Stimulated activated CD4-positive, alpha-beta T cell treated with anti-CD3 and anti-CD28 coated beads, Interleukin-15, amount 100 ng/mL, for 48 hours (primary cell): ENCODE data around the gene STOX1.
"Not testable (repeated sequence)": the region's sequence is repeated elsewhere in the genome, so short reads cannot be mapped to it uniquely, and the experiment has no call there.

Source experiments
- DNase-seq, 2 donors: peaks; one replicate each; pipeline ENCODE4 v3.0.0-alpha.2; 2020; ENCODE audit warnings: low read depth in 2 of 2

STOX1 gene

DNA sequence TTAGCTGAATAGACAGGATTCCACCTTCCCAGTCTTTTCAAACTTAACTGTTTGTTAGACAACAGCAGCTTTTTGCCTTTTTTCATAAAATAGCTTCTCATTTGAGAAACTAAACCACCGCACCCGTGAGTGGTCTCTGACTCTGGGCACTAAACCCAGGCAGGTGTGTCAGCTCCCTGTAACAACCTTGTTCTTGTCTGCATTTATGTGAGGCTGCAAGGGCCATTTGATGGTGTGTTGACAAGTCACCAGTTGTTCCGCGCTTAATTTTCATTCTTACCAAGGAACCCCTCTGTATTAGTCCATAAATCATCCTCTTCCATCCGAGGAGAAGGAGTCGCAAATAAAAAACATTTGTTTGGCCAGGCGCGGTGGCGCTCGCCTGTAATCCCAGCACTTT, 1.5 kb downstream of the STOX1 start:
- DNase-seq = no peak

DNA sequence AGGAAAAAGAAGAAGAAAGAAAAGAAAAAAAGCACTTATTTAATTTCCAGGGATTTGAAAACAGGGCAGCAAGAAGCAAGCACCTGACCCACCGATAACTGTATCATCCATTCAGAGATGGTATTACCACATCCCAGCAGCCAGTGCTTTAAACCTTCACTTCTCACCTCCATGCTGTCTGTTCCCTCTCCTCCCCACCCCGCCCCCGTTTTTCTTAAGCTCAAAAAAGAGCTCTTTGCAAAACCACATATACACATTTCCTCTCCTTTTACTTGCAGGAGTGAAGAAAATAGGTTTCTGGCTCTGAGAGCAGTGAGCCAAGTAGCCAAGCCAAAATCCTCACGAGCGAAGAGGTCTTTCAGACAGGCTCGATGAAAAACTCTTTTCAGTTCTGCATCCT, 2.2 kb downstream of the STOX1 start:
- DNase-seq = no peak

DNA sequence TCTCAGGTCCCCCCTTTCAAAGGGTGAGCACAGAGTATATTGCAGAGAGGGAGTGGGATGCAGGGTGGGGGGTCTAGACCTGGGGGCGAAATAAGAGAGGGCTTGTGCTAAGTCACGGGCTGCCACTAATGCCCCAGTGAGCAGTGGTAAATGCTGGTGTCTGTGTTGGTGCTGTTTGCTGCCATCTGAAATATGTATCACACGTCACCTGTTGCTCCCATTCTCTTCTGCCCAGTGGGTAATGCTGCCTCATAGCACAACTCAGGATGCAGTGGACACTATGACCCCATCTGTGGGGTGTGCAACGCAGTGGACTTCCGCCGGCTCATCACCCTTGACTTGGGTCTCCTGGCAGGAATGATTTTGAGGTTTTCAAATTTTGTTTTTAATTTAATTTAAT, 2.6 kb downstream of the STOX1 start:
- DNase-seq = no peak

GRCh38 chr10:68831961-68832455, 4.7 kb downstream of the STOX1 start:
- DNase-seq = no peak

DNA sequence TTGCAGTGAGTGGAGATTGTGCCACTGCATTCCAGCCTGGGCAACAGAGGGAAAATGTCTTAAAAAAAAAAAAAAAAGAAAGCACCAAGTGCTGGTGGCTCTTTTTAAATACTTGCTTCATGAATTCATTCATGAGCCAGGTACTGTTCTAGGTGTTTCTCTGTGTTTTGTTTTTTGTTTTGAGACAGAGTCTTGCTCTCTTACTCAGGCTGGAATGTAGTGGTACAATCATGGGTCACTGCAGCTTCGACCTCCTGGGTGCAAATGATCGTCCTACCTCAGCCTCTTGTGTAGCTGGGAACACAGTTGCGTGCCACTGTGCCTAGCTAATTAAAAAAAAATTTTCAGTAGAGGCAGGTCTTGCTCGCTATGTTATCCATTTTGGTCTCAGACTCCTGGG, 5.3 kb downstream of the STOX1 start:
- DNase-seq = no peak

DNA sequence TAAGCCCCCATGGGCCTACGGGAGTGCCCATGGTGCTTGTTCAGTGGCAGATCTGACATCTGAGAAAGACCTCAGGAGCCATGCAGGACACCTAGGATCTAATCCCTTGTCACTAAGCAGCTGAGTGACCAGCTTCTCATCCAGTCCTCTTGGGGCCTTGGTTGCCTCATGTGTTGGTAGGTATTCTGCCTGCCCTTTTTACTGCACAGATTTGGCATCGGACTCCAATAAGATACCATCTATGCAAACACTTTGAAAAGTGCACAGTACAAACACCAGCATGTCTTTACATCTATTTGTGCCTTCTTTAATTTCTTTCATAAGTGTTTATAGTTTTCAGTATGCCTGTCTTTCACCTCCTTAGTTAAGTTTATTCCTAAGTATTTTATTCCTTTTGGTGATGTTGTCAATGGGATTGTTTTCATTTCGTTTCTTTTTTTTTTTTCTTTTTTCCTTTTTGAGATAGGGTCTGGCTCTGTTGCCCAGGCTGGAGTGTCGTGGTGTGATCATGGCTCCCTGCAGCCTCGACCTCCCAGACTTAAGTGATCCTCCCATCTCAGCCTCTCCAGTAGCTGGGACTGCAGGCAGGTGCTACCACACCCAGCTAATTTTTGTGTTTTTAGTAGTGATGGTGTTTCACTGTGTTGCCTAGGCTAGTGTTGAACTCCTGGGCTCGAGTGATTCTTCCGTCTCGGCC, 10.4 kb downstream of the STOX1 start:
- DNase-seq = no peak

DNA sequence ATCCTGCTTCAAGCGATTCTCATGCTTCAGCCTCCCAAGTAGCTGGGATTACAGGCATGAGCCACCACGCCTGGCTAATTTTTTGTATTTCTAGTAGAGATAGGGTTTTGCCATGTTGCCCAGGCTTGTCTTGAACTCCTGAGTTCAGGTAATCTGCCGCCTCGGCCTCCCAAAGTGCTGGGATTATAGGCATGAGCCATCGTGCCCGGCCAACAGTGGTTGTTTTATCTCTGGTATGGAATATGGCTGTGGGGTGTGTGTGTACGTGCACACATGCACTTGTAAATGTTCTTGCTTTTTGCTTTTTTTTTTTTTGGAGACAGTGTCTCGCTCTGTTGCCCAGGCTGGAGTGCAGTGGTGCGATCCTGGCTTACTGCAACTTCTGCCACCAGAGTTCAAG, 13.3 kb downstream of the STOX1 start:
- DNase-seq = not testable (repeated sequence)

DNA sequence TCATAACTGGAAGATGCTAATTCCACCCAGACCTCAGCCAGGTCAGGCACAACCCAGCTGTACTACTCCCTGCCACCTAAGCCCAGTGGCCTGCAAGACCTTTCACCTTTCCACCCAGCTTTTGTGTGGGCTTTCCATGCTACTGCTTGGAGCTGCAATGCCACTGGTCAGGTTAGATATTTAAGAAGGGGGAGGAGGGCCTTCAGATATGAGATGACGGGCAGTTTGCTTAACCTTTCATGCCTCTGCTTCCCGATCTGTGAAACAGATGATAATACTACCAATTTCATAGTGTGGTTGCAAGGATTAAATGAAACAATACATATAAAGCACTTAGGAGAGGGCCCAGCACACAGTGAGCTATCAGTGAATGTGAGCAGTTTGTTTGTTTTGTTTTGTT, 20.9 kb downstream of the STOX1 start:
- no peak for DNase-seq

DNA sequence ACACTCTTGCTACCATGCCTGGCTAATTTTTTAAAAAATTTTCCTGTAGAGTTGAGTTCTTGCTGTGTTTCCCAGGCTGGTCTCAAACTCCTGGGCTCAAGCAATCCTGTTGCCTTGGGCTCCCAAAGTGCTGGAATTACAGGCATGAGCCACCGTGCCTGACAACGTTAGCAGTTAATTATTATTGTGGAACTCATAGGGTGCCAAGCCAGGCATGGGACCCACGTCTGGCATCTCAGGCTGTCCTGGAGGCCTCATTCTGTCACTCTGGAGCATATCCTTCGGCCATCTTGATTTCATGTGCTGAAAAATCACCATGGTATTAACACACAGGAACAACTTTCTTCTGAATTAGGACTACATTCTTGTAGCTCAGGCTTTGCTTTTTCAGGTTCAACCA, 21.5 kb downstream of the STOX1 start:
- no peak for DNase-seq

DNA sequence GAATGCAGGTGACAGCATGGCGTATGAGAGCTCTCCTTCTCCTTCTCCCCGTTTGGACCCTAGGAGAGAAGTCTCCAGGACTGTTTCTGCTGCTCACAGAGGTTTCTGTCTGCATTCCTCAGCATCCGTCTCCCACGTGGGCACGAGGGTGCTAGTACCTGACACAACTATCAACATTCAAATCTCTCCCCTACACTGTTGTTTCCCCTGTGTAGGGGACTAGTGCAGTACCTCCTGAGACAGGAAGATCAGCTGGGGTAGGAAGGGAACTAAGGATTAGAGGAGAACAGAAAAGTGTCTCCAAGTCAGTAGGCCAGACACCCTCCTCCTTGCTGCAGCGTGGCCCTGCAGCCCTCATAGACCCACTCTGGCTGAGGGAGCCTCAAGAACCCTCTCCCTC, 29.0 kb downstream of the STOX1 start:
- DNase-seq = no peak

DNA sequence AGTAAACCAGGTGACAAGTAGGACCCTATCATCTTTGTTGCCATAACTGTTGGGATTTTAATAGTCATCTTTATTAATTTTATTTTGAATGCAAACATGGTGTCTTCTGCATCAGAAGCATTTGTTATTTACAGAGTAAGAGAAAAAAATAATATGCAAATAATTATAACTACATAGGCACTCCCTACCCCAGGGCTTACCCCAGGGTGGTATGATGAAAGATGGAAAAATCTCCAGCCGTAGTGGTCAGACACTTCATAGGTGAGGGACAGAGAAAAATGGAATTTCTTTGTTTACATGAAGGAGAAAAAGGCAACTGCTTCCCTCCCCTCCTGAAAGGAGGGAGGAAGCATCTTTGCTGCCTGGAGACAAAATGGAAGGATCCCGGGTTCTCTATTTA, 29.7 kb downstream of the STOX1 start:
- no peak for DNase-seq

DNA sequence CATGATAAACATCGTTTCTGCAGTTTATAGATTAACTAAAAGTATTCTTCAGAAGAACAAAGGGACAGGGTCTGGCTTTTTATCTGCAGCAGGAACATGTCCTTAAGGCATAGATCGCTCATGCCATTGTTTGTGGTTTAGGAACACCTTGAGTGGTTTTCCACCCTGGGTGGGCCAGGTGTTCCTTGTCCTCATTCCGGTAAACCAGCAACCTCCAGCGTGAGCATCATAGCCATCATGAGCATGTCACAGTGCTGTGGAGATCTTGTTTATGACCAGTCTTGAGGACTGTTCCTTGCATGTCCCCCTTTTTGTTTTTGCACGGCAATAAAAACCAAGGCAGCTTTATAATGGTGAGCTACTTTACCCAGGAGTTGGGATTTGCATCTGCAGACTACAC, 33.9 kb downstream of the STOX1 start:
- no peak for DNase-seq

DNA sequence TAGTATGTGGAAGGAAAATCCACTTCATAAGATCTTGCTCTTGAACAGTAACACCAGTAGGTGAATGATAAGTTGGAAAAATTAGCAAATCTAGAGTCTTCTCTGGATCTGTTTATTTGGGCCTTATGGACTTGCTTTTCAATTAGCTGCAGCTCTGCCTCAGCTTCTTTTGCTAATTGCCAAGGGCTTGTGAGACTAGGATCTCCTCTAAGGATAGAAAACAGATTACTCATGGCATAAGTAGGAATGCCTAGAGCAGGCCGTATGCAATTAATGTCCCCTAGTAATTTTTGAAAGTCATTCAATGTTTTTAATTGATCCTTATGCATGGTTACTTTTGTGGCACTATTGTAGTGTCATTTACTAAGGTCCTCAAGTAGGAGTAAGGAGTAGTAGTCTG, 37.3 kb downstream of the STOX1 start:
- DNase-seq = no peak

GRCh38 chr10:68868173-68868572, 40.8 kb downstream of the STOX1 start:
- not testable (repeated sequence) for DNase-seq

DNA sequence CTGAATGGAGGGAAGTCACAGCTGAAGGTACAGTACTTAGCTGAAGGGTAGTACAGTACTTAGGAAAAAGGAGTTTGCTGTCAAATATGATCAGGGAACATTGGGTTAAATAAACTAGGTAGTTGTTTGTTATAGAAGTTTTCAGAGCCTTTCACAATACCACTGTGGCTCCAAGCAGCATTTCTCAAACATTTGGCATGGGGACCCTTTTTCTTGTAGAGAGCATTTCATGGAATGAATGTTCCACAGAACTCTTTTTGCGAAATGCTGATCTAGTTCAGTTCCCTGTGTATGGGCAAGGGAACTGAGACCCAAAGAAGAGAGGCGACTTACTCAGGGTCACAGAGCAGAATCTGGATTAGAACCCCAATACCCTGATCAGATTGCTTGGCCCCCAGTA, 42.3 kb downstream of the STOX1 start:
- no peak for DNase-seq

DNA sequence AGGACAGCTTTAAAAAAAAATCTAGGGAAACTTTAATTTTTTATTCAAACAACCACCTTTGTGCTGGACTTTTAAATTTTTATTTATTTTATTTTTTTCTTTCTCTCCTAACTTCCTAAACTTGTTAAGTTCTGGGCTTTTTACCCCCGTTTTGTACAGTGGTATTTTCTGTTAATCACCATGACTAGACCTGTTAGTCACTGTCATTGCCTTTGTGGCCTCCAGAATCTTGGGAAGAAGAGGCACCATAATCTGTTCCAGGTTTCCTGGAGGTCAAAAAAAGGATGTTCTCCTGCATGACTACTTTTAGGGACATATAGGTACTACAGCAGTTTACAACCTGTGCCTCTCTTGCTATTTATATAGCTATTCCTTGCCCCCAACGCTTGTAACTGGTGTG, 42.7 kb downstream of the STOX1 start:
- no peak for DNase-seq

GRCh38 chr10:68870545-68871104, 43.3 kb downstream of the STOX1 start:
- peak in 1 of 2 donors; percentile 16 for DNase-seq

DNA sequence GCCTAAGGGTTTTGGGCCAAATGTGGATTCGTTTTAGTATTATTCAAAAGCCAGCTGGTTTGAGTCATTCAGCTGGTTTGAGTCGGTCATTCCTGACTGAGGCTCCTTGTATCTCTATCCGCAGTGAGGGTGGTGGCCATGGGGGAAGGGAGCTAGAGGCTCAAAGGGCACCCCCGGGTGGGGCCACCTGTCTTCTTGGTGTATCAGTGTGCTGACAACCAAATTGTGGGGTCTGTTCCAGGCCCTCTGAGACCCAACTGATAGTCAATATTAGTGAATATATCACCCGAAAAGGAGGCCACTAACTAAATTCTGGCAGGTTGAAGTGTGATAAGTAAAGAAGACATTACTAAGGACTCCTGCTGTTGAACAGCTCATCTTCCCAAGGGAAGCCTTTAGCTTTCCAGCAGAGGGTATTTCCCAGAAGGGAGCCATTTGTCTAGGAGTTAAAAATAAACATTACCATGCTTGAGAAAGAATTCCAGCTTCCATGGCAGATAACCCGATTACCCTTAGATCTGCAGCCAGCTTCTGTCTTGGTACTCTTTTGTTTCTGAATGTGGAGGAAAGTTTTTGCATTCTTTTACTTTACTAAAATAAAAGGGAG, 43.9 kb downstream of the STOX1 start:
- DNase-seq = no peak

DNA sequence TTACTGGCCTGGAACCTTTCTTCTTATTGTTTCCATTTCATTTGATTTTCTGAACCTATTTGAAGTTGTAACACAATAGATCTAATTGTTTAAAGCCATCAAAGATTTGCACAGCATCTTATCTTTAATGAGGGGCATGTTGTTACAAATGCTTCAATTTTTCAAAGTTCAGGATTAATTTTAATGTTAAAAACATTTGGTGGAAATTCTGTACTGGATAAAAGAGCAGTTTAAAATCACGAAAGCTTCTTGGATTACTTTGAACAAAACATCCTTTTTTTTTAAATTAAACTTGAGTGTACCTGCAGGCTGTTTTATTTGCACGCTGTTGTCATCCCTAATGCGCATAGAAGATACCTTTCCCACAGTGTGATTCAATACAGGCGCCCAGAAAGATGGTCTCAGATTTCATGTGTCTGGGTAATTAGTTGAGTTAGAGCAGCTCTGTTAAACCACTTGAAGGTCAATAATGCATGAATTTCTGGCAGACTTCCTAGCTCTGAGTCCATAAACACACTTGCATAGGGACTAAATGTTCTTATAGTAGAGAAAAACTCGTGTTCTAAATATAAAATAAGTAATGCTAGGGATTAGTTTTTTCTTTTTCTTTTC, 44.5 kb downstream of the STOX1 start:
- no peak for DNase-seq

GRCh38 chr10:68876246-68877138, 49.2 kb downstream of the STOX1 start:
- no peak for DNase-seq

DNA sequence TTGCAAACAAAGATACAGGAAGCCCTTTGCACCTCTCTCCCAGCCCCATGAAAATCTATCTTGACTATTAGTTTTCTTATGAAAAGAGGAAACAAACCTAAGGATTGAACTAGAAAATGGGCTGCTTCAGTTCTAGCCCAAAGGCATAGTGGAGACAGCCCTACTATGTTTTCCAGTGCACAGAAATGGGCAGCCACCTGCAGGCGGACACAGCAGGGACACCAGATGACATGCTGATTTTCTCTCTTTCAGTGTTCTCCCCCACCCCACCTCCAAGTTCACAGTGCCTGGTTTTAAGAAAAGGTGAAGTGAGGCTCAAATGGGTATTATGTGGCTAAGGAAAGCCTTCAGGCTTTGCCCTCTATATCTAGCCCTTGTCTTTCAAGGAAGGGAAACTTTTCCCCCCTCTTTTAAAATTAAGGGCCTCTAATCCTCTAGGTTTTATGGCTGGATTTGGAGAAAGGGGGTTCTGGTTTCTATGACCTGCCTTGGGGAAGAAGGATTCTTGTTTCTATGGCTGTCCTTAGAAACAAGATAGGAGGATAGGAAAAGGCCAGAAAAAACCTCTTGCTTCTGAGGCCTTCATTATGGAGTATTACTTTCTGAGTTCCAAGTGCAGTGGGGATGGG, 50.3 kb downstream of the STOX1 start:
- no peak for DNase-seq
